Measurements from ENCODE around the gene OR2T10. TPM values are rescaled to one million over a fixed set of nuclear protein-coding genes. Genes with fewer than 3 reads are reported as not detected.

OR2T10 gene
- total and polyA plus RNA-seq, 2 donors (not counting 3 experiments of a cell fraction or from before 2014, with no cell fraction given): not detected

- no TSS peak for BruUV-seq (replicated peaks)
- Histone ChIP-seq H3K36me3 (ENCODE audit: control insufficient read depth in 2 of 2, extremely low read depth in 1 of 2, insufficient read depth in 2 of 2, low read length in 2 of 2) (no peaks in the 10 kb centered on the region), H4K20me1 (replicated peaks; ENCODE audit: control insufficient read depth, extremely low read depth, insufficient read depth, low read length) (no peaks in the 10 kb centered on the region), H2AFZ (ENCODE audit: low read depth, low read length) (no peak overlapping the region), H3K27me3 (ENCODE audit: control insufficient read depth in 2 of 2, insufficient read depth in 2 of 2, low read length in 2 of 2) (no peaks in the 10 kb centered on the region), H3K79me2 (ENCODE audit: control insufficient read depth, insufficient read depth, low read length) (no peaks in the 10 kb centered on the region), H3K9me3 (replicated peaks; ENCODE audit: control insufficient read depth, insufficient read depth, low read length) (no peaks in the 10 kb centered on the region), H3K9me1 (replicated peaks; ENCODE audit: control insufficient read depth, extremely low read depth, insufficient read depth, low read length) (no peaks in the 10 kb centered on the region), H3K4me2 (ENCODE audit: insufficient read depth, low read length) (no peak overlapping the region), H3K9ac (replicated peaks; ENCODE audit: extremely low read depth, insufficient read depth, low read length) (no peak overlapping the region), H3K4me3 (replicated peaks in 1 of 3; ENCODE audit: insufficient read depth in 1 of 3, low read depth in 1 of 3, low read length in 3 of 3) (no peak overlapping the region), H3K27ac (ENCODE audit: insufficient read depth, low read depth, low read length) (no peak overlapping the region), H3K4me1 (ENCODE audit: control insufficient read depth, extremely low read depth, insufficient read depth, low read length) (no peaks in the 10 kb centered on the region)
- no peak for FAIRE-seq
- CTCF ChIA-PET: interaction anchor here (1.2 kb wide), 1 partner anchor 192 kb away, joined by 3 read pairs; no protein-coding TSS in a partner anchor
- TF ChIP-seq POLR2A (IDR thresholded peaks at IDR 0.05; ENCODE audit: low read depth, low read length) (no peak), MAX (IDR thresholded peaks at IDR 0.05; ENCODE audit: insufficient read depth, insufficient read length) (no peak), MYC (IDR thresholded peaks at IDR 0.05; ENCODE audit: low read depth, low read length) (no peak), FOS (IDR thresholded peaks at IDR 0.05; ENCODE audit: borderline replicate concordance, insufficient read depth, low read length) (no peak), POLR2AphosphoS5 (IDR thresholded peaks at IDR 0.05; ENCODE audit: insufficient read depth, low read depth, low read length) (no peak), GATA2 (IDR thresholded peaks at IDR 0.05; ENCODE audit: insufficient read depth, insufficient read length, low read depth, low read length) (no peak), EZH2 (IDR thresholded peaks at IDR 0.05; ENCODE audit: borderline replicate concordance, low read depth, low read length, severe bottlenecking) (no peak), JUN (IDR thresholded peaks at IDR 0.05; ENCODE audit: borderline replicate concordance, insufficient read depth, insufficient read length, low read depth) (no peak)
- TF ChIP-seq, protein P1, sequence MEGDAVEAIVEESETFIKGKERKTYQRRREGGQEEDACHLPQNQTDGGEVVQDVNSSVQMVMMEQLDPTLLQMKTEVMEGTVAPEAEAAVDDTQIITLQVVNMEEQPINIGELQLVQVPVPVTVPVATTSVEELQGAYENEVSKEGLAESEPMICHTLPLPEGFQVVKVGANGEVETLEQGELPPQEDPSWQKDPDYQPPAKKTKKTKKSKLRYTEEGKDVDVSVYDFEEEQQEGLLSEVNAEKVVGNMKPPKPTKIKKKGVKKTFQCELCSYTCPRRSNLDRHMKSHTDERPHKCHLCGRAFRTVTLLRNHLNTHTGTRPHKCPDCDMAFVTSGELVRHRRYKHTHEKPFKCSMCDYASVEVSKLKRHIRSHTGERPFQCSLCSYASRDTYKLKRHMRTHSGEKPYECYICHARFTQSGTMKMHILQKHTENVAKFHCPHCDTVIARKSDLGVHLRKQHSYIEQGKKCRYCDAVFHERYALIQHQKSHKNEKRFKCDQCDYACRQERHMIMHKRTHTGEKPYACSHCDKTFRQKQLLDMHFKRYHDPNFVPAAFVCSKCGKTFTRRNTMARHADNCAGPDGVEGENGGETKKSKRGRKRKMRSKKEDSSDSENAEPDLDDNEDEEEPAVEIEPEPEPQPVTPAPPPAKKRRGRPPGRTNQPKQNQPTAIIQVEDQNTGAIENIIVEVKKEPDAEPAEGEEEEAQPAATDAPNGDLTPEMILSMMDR (IDR thresholded peaks at IDR 0.05; ENCODE audit: extremely low read depth in 1 of 2, insufficient read depth in 1 of 2, low read depth in 1 of 2, low read length in 2 of 2): no peak
- intact Hi-C loops (cut with micrococcal nuclease): no loop called here
- no peak for DNase-seq (ENCODE audit: low read depth, low spot score)
- dilution Hi-C loops (cut with MboI; ENCODE audit: extremely low pct_ligation_motif_present, low sequenced_read_pairs): no loop called here
- POLR2A ChIA-PET: no interaction called here
These were observed 16.2 kb upstream of the OR2T10 start for GRCh38 chr1:248613742-248614141.

Data from endothelial cell of umbilical vein (primary cell).